CD14-positive monocyte (primary cell): Measurements from ENCODE around the gene RAMAC. TPM values are rescaled to one million over a fixed set of nuclear protein-coding genes. Genes with fewer than 3 reads are reported as not detected.

Experiments
- DNase-seq, 3 donors: peaks; one replicate each; pipeline ENCODE4 v3.0.0-alpha.2; 2011 to 2022
- H2AFZ ChIP-seq: 2 replicates; pipeline ENCODE4 v1.6.0; 2012; ENCODE audit warnings: mild to moderate bottlenecking, low read depth, low read length, inconsistent platforms; ENCODE audit not compliant: insufficient read depth, poor library complexity, severe bottlenecking
- H3K27ac ChIP-seq, 2 donors: 1 replicate in 1 of 2; 2 replicates in 1 of 2; pipeline ENCODE4 v1.5.1; 2012 to 2013; ENCODE audit warnings: low read length in 2 of 2, control low read depth in 1 of 2, inconsistent platforms in 1 of 2, low read depth in 1 of 2, mild to moderate bottlenecking in 1 of 2
- H3K27me3 ChIP-seq, 2 donors: one replicate each; pipeline versions ENCODE4 v1.6.0 to v1.6.1; 2011 to 2013; ENCODE audit warnings: low read length in 2 of 2; ENCODE audit not compliant: control insufficient read depth in 2 of 2, insufficient read depth in 2 of 2
- H3K36me3 ChIP-seq, 2 donors: replicated peaks in 1 of 2; 1 replicate in 1 of 2; 2 replicates in 1 of 2; pipeline versions ENCODE4 v1.5.1 to v1.6.1; 2012 to 2013; ENCODE audit warnings: low read length in 2 of 2, control low read depth in 1 of 2, inconsistent platforms in 1 of 2, mild to moderate bottlenecking in 1 of 2; ENCODE audit not compliant: insufficient read depth in 2 of 2, control insufficient read depth in 1 of 2
- H3K4me1 ChIP-seq, 2 donors: 1 replicate in 1 of 2; 2 replicates in 1 of 2; pipeline versions ENCODE4 v1.5.1 to v1.6.1; 2012 to 2013; ENCODE audit warnings: low read length in 2 of 2, control low read depth in 1 of 2, inconsistent platforms in 1 of 2, mild to moderate bottlenecking in 1 of 2, moderate library complexity in 1 of 2; ENCODE audit not compliant: insufficient read depth in 2 of 2, control insufficient read depth in 1 of 2
- H3K4me2 ChIP-seq: replicated peaks from 2 replicates; pipeline ENCODE3; 2012; ENCODE audit warnings: low read length, moderate library complexity, mild to moderate bottlenecking; ENCODE audit not compliant: poor library complexity, severe bottlenecking; ENCODE audit errors: extremely low read depth
- H3K4me3 ChIP-seq, 3 experiments: fragments of 200-600 bp in 1 of 3; sonication (generic) in 1 of 3; replicated peaks in 1 of 3; 1 replicate in 2 of 3; 2 replicates in 1 of 3; pipeline ENCODE4 v1.5.1; 2011 to 2013; ENCODE audit warnings: low read length in 3 of 3, mild to moderate bottlenecking in 3 of 3, control low read depth in 2 of 3, low read depth in 2 of 3, inconsistent platforms in 1 of 3, moderate library complexity in 1 of 3
- H3K79me2 ChIP-seq: 2 replicates; pipeline ENCODE4 v1.6.0; 2012; ENCODE audit warnings: mild to moderate bottlenecking, control low read depth, inconsistent platforms, low read length, moderate library complexity; ENCODE audit not compliant: insufficient read depth
- H3K9ac ChIP-seq: 2 replicates; pipeline ENCODE4 v1.6.0; 2017; ENCODE audit warnings: low read length, mild to moderate bottlenecking; ENCODE audit not compliant: insufficient read depth, poor library complexity, severe bottlenecking
- H3K9me3 ChIP-seq, 2 donors: replicated peaks in 1 of 2; 1 replicate in 1 of 2; 2 replicates in 1 of 2; pipeline versions ENCODE4 v1.5.1 to v1.6.1; 2012 to 2013; ENCODE audit warnings: low read length in 2 of 2, control low read depth in 1 of 2; ENCODE audit not compliant: control insufficient read depth in 1 of 2, insufficient read depth in 1 of 2
- H4K20me1 ChIP-seq: 2 replicates; pipeline ENCODE4 v1.6.0; 2012; ENCODE audit warnings: mild to moderate bottlenecking, low read length, control low read depth, moderate library complexity; ENCODE audit not compliant: insufficient read depth
- H3K27ac Mint-ChIP-seq, 7 donors: one replicate each; pipeline ENCODE4 v1.8.0; 2020; ENCODE audit warnings: mild to moderate bottlenecking in 7 of 7, mixed read lengths in 7 of 7, moderate library complexity in 6 of 7, inconsistent platforms in 2 of 7
- H3K27me3 Mint-ChIP-seq, 3 donors: one replicate each; pipeline ENCODE4 v1.8.0; 2021 to 2022; ENCODE audit warnings: low read depth in 3 of 3, mild to moderate bottlenecking in 3 of 3, mixed read lengths in 3 of 3, moderate library complexity in 3 of 3, inconsistent platforms in 1 of 3
- H3K36me3 Mint-ChIP-seq, 2 donors: one replicate each; pipeline ENCODE4 v1.8.0; 2020; ENCODE audit warnings: mixed read lengths in 2 of 2, inconsistent platforms in 1 of 2, mild to moderate bottlenecking in 1 of 2
- H3K4me1 Mint-ChIP-seq: one replicate; pipeline ENCODE4 v1.8.0; 2020; ENCODE audit warnings: mild to moderate bottlenecking, mixed read lengths
- H3K4me3 Mint-ChIP-seq, 2 donors: one replicate each; pipeline ENCODE4 v1.8.0; 2020; ENCODE audit warnings: mild to moderate bottlenecking in 2 of 2, mixed read lengths in 2 of 2, moderate library complexity in 1 of 2
- H3K9me3 Mint-ChIP-seq, 7 donors: one replicate each; pipeline ENCODE4 v1.8.0; 2020 to 2022; ENCODE audit warnings: mixed read lengths in 7 of 7, mild to moderate bottlenecking in 6 of 7, moderate library complexity in 6 of 7, inconsistent platforms in 2 of 7
- WGBS: methylation state at CpG from one replicate; pipeline ENCODE4 v1.1.5; 2013; ENCODE audit warnings: missing lambda C conversion rate; ENCODE audit not compliant: insufficient coverage; 5-methylcytosine and 5-hydroxymethylcytosine counted together
- intact Hi-C, 2 donors: fragments of 100-400 bp; cut with micrococcal nuclease; formaldehyde crosslinking; loops; one replicate each; pipeline versions ENCODE4 v1.15.0 to v1.15.1; 2023
- polyA plus RNA-seq, 3 donors: library from polyadenylated mRNA; depleted of rRNA in 1 of 3; unstranded in 2 of 3; stranded (reverse) in 1 of 3; fragments of 300-500 nt in 2 of 3; fragments of >200 nt in 1 of 3; fragmentation: Illumina TruSeq in 2 of 3; gene quantifications; 1 replicate in 2 of 3; 2 replicates in 1 of 3; pipeline ENCODE4 v1.2.3, GENCODE V29; 2012 to 2021
- TF ChIP-seq, protein P1 (sequence below): fragments of 200-600 bp; IDR thresholded peaks from one replicate; pipeline ENCODE4 v1.8.0; 2022; ENCODE audit warnings: antibody characterized with exemption, mild to moderate bottlenecking

The RAMAC gene
- polyA plus RNA-seq, 3 donors, result 6.1 to 39.9 (median 27.7) TPM

GRCh38 chr15:82942691-82943090, 43.3 kb upstream of the RAMAC start:
- no peak overlapping the region for H3K4me3 Mint-ChIP-seq
- DNase-seq, result no peak
- 93% methylated on average over 5 of the region's 8 CpGs for WGBS

DNA sequence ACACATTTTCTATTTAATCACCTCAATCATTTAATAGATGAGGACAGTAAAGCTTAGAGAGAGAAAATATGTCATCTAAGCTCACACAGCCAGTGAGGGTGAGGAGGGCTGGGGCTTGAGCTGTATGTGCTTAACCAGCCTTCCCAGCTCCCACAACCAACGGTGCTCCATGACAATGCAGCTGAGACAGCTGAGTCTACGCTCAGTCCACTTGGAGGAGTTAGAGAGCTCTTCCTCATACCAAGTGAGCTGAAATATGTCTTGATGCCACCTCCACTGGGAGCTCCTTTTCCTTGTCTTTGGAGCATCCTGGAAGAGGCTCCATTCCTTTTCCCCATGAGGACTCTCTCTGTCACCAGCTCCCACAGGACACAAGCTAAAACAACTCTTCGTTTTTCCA, 42.8 kb upstream of the RAMAC start:
- Histone ChIP-seq H3K4me2 (no peak overlapping the region), H3K27ac (no peak overlapping the region), H2AFZ (no peak overlapping the region), H3K4me1 (peaks cover 12% of the 10 kb centered on the region in 2 donors), H3K79me2 (no peaks in the 10 kb centered on the region), H3K4me3 (no peak overlapping the region), H3K9ac (no peak overlapping the region), H3K9me3 (no peaks in the 10 kb centered on the region), H3K36me3 (no peaks in the 10 kb centered on the region), H3K27me3 (no peaks in the 10 kb centered on the region), H4K20me1 (no peaks in the 10 kb centered on the region)
- H3K4me1 Mint-ChIP-seq, result peaks cover 16% of the 10 kb centered on the region
- WGBS, result 88% methylated on average over 1 of the region's 3 CpGs
- H3K36me3 Mint-ChIP-seq, result no peaks in the 10 kb centered on the region
- peaks cover 0 to 3% (median 0%) of the 10 kb centered on the region in 7 donors for H3K9me3 Mint-ChIP-seq
- intact Hi-C loops, result no loop called here
- H3K4me3 Mint-ChIP-seq, result no peak overlapping the region
- no peak overlapping the region for H3K27ac Mint-ChIP-seq
- TF ChIP-seq, protein P1, sequence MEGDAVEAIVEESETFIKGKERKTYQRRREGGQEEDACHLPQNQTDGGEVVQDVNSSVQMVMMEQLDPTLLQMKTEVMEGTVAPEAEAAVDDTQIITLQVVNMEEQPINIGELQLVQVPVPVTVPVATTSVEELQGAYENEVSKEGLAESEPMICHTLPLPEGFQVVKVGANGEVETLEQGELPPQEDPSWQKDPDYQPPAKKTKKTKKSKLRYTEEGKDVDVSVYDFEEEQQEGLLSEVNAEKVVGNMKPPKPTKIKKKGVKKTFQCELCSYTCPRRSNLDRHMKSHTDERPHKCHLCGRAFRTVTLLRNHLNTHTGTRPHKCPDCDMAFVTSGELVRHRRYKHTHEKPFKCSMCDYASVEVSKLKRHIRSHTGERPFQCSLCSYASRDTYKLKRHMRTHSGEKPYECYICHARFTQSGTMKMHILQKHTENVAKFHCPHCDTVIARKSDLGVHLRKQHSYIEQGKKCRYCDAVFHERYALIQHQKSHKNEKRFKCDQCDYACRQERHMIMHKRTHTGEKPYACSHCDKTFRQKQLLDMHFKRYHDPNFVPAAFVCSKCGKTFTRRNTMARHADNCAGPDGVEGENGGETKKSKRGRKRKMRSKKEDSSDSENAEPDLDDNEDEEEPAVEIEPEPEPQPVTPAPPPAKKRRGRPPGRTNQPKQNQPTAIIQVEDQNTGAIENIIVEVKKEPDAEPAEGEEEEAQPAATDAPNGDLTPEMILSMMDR, result no peak
- H3K27me3 Mint-ChIP-seq, result peaks cover 0 to 3% (median 1%) of the 10 kb centered on the region in 3 donors
- DNase-seq, result no peak

More at GRCh38 chr15:82942691-82943090, 43.3 kb upstream of the RAMAC start:
- Mint-ChIP-seq H3K27me3 (peaks cover 0 to 3% (median 0%) of the 10 kb centered on the region in 3 donors), H3K4me1 (peaks cover 16% of the 10 kb centered on the region), H3K36me3 (no peaks in the 10 kb centered on the region), H3K27ac (no peak overlapping the region), H3K9me3 (peaks cover 0 to 3% (median 0%) of the 10 kb centered on the region in 7 donors)
- Histone ChIP-seq H2AFZ (no peak overlapping the region), H3K4me3 (no peak overlapping the region), H3K9ac (no peak overlapping the region), H4K20me1 (no peaks in the 10 kb centered on the region), H3K9me3 (no peaks in the 10 kb centered on the region), H3K27ac (no peak overlapping the region), H3K4me2 (no peak overlapping the region), H3K79me2 (no peaks in the 10 kb centered on the region), H3K36me3 (no peaks in the 10 kb centered on the region), H3K27me3 (no peaks in the 10 kb centered on the region), H3K4me1 (peaks cover 12% of the 10 kb centered on the region in 2 donors)
- intact Hi-C loops, result no loop called here
- TF ChIP-seq, protein P1, result no peak
